A549 (cell line): ENCODE data around the gene CDK14. TPM values are rescaled to one million over a fixed set of nuclear protein-coding genes. Genes with fewer than 3 reads are reported as not detected.

ENCODE experiments used
- ATAC-seq, 2 experiments: fragments of 200-7000 bp in 1 of 2; fragments of >200 bp in 1 of 2; cut with Nextera tagmentation in 1 of 2; cut with Tn5 transposase in 1 of 2; 3 replicates each; pipeline versions ENCODE4 v1.8.0 to v1.9.1; 2018 to 2020; ENCODE audit warnings: mild to moderate bottlenecking in 1 of 2, moderate library complexity in 1 of 2
- CTCF ChIA-PET: fragments of 300-600 bp; sonication (Branson Sonifier 250); formaldehyde crosslinking; extraction: SDS; loops from one replicate; lab custom pipeline; 2021; ENCODE audit warnings: antibody characterized with exemption, inconsistent platforms; lab: Yijun Ruan, JAX
- POLR2A ChIA-PET: fragments of 350-600 bp; formaldehyde crosslinking; extraction: SDS; loops from one replicate; lab custom pipeline; 2021; ENCODE audit warnings: antibody characterized with exemption, inconsistent platforms; lab: Yijun Ruan, JAX
- DNase-seq, 2 experiments: peaks; one replicate each; pipeline versions ENCODE4 v3.0.0 to v3.0.0-alpha.2; 2011 to 2016; ENCODE audit warnings: low read depth in 1 of 2, low spot score in 1 of 2
- FAIRE-seq: peaks from 2 replicates; lab custom pipeline; 2011; peaks lifted over from hg19 to GRCh38; lab: Jason Lieb, UNC
- H3K27ac ChIP-seq, 2 experiments: fragments of >200 bp; sonication (Bioruptor Twin); formaldehyde crosslinking; 3 replicates each; pipeline ENCODE4 v1.5.1; 2016 to 2017
- H3K4me1 ChIP-seq: fragments of >200 bp; sonication (Bioruptor Twin); formaldehyde crosslinking; 3 replicates; pipeline ENCODE4 v1.6.1; 2016
- H3K4me2 ChIP-seq: fragments of >200 bp; sonication (Bioruptor Twin); formaldehyde crosslinking; 3 replicates; pipeline ENCODE4 v1.6.1; 2016
- H3K4me3 ChIP-seq: fragments of >200 bp; sonication (Bioruptor Twin); formaldehyde crosslinking; 3 replicates; pipeline ENCODE4 v1.5.1; 2016
- H3K9me3 ChIP-seq: fragments of >200 bp; sonication (Bioruptor Twin); formaldehyde crosslinking; 3 replicates; pipeline ENCODE4 v1.6.1; 2016
- EHMT2 ChIP-seq: fragments of 200-600 bp; sonication (generic); IDR thresholded peaks from 2 replicates; pipeline ENCODE4 v1.6.1; 2016; ENCODE audit warnings: antibody characterized with exemption, low read depth, mild to moderate bottlenecking, moderate library complexity
- FOSL2 ChIP-seq, 2 experiments: fragments of 450-650 bp in 1 of 2; fragments of >200 bp in 1 of 2; sonication (Bioruptor Twin) in 1 of 2; formaldehyde crosslinking; IDR thresholded peaks; 2 replicates each; pipeline versions ENCODE4 v1.5.0 to v1.6.1; 2016 to 2020; ENCODE audit warnings: mild to moderate bottlenecking in 1 of 2, moderate library complexity in 1 of 2
- FOXS1 ChIP-seq: fragments of 250-450 bp; sonication (Bioruptor Pico); IDR thresholded peaks from 2 replicates; pipeline ENCODE4 v1.5.0; 2020; ENCODE audit warnings: mild to moderate bottlenecking, moderate library complexity
- HEYL ChIP-seq: fragments of 250-450 bp; sonication (Bioruptor Pico); IDR thresholded peaks from 2 replicates; pipeline ENCODE4 v1.8.0; 2021; ENCODE audit warnings: mild to moderate bottlenecking, moderate library complexity
- JUN ChIP-seq, 2 experiments: fragments of >200 bp; sonication (Bioruptor Twin); formaldehyde crosslinking; IDR thresholded peaks; 2 replicates in 1 of 2; 3 replicates in 1 of 2; pipeline ENCODE4 v1.6.1; 2016 to 2017
- NPAS2 ChIP-seq: fragments of 250-450 bp; sonication (Bioruptor Pico); IDR thresholded peaks from 2 replicates; pipeline ENCODE4 v1.8.0; 2022; ENCODE audit warnings: mild to moderate bottlenecking, moderate library complexity, borderline replicate concordance
- NR3C1 ChIP-seq: fragments of >200 bp; sonication (Bioruptor Twin); formaldehyde crosslinking; IDR thresholded peaks from 3 replicates; pipeline ENCODE4 v1.6.1; 2017
- PHF8 ChIP-seq: fragments of 200-600 bp; sonication (generic); IDR thresholded peaks from 2 replicates; pipeline ENCODE4 v1.6.1; 2016; ENCODE audit warnings: low read depth, mild to moderate bottlenecking, antibody characterized with exemption, moderate library complexity, borderline replicate concordance
- RFX5 ChIP-seq: fragments of 450-650 bp; IDR thresholded peaks from 2 replicates; pipeline ENCODE4 v1.7.1; 2014; ENCODE audit warnings: antibody characterized with exemption, mild to moderate bottlenecking, moderate library complexity
- ZFP36 ChIP-seq: fragments of 450-650 bp; IDR thresholded peaks from 2 replicates; pipeline ENCODE4 v1.6.1; 2014; ENCODE audit warnings: borderline replicate concordance; ENCODE audit not compliant: partially characterized antibody
- ZSCAN20 ChIP-seq: fragments of 250-450 bp; sonication (Bioruptor Pico); IDR thresholded peaks from 2 replicates; pipeline ENCODE4 v1.8.0; 2022; ENCODE audit warnings: mild to moderate bottlenecking, moderate library complexity
- WGBS: methylation state at CpG from one replicate; pipeline ENCODE4 v1.1.6; 2017; ENCODE audit errors: missing lambda C conversion rate; 5-methylcytosine and 5-hydroxymethylcytosine counted together
- polyA plus RNA-seq, 4 experiments: library from polyadenylated mRNA; depleted of rRNA in 3 of 4; stranded (reverse); fragments of >200 nt; fragmentation: RNase III in 1 of 4; extraction: RNeasy Plus Mini Kit Qiagen cat#74134 plus additional on column Dnase treatment in 1 of 4; gene quantifications; 2 replicates in 3 of 4; 3 replicates in 1 of 4; pipeline ENCODE4 v1.2.3, GENCODE V29; 2011 to 2017
- TF ChIP-seq, protein P1 (sequence below): IDR thresholded peaks from 2 replicates; pipeline ENCODE4 v1.6.1; 2012; ENCODE audit warnings: low read depth, borderline replicate concordance
- TF ChIP-seq, protein P2 (sequence below): fragments of >200 bp; sonication (Bioruptor Twin); formaldehyde crosslinking; IDR thresholded peaks from 2 replicates; pipeline ENCODE4 v1.6.1; 2016
- TF ChIP-seq, protein P3 (sequence below): fragments of >200 bp; sonication (Bioruptor Twin); formaldehyde crosslinking; IDR thresholded peaks from 3 replicates; pipeline ENCODE4 v1.6.1; 2016
- TF ChIP-seq, protein P4 (sequence below): fragments of 200-600 bp; sonication (generic); IDR thresholded peaks from 2 replicates; pipeline ENCODE4 v1.6.1; 2016; ENCODE audit warnings: antibody characterized with exemption, mild to moderate bottlenecking, moderate library complexity
- TF ChIP-seq, protein P5 (sequence below): IDR thresholded peaks from 2 replicates; pipeline ENCODE4 v1.6.1; 2012
- TF ChIP-seq, protein P6 (sequence below): fragments of 250-450 bp; sonication (Bioruptor Pico); IDR thresholded peaks from 2 replicates; pipeline ENCODE4 v1.5.0; 2021; ENCODE audit warnings: mild to moderate bottlenecking, moderate library complexity, borderline replicate concordance

Gene CDK14
- polyA plus RNA-seq, 2 of the 4 experiments (the other 2 are of a cell fraction): 0.21 to 0.23 TPM

DNA sequence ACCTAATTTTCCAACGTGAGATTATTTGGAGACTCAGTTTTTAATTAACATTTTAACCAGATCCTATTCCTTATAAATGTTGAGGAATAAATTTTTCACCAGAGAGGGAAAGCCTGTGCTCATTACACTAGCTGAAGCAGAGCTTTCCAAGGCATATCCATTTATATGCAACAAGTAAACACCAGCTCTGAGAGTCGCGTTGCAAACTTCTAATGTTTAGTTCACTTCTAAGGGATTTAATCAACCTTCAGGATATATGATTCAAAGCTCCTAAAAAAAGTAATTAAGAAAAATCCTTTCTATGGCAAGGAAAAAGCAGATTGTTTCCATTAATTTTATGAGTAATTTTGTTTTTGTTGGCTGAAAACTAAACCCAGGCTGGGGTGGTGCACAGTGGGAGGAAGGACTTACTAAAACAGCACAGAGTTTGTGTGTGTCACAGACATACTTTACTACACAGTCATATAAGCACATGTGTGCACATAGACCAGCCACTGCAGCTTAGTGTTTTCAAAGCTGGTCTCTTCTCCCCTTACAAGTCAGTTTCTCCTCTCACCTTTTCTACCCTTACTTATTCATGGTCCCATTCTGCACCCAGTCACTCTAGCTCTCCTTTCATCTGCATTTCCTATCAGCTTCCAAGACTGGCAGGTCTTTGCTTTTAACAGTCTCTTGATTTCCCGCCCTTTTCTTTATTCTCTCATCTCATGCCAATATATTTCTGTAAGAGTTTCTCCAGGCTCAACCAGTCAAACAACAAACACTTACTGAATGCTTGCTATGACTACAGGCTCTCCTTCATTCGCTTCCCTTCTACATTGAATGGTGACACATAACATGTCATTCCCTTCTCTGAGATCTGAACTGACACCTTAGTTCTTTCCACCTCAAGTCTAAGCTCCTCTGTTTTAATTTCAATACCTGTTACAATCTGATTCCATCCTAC is 587.0 kb downstream of the CDK14 start:
- TF ChIP-seq, protein P1, sequence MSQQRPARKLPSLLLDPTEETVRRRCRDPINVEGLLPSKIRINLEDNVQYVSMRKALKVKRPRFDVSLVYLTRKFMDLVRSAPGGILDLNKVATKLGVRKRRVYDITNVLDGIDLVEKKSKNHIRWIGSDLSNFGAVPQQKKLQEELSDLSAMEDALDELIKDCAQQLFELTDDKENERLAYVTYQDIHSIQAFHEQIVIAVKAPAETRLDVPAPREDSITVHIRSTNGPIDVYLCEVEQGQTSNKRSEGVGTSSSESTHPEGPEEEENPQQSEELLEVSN: no peak
- TF ChIP-seq, protein P2, sequence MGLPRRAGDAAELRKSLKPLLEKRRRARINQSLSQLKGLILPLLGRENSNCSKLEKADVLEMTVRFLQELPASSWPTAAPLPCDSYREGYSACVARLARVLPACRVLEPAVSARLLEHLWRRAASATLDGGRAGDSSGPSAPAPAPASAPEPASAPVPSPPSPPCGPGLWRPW: no peak
- TF ChIP-seq EHMT2 (no peak), PHF8 (no peak), RFX5 (no peak), FOXS1 (CRISPR knock-in tag) (no peak), ZSCAN20 (CRISPR knock-in tag) (no peak), NR3C1 (no peak), FOSL2 (IDR thresholded peaks at IDR 0.05) (no peak), FOSL2 (CRISPR knock-in tag; IDR thresholded peaks at IDR 0.05) (no peak), ZFP36 (no peak), NPAS2 (CRISPR knock-in tag) (no peak), HEYL (no peak), JUN (IDR thresholded peaks at IDR 0.05) (no peak)
- TF ChIP-seq, protein P3, sequence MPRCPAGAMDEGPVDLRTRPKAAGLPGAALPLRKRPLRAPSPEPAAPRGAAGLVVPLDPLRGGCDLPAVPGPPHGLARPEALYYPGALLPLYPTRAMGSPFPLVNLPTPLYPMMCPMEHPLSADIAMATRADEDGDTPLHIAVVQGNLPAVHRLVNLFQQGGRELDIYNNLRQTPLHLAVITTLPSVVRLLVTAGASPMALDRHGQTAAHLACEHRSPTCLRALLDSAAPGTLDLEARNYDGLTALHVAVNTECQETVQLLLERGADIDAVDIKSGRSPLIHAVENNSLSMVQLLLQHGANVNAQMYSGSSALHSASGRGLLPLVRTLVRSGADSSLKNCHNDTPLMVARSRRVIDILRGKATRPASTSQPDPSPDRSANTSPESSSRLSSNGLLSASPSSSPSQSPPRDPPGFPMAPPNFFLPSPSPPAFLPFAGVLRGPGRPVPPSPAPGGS: no peak
- TF ChIP-seq, protein P4, sequence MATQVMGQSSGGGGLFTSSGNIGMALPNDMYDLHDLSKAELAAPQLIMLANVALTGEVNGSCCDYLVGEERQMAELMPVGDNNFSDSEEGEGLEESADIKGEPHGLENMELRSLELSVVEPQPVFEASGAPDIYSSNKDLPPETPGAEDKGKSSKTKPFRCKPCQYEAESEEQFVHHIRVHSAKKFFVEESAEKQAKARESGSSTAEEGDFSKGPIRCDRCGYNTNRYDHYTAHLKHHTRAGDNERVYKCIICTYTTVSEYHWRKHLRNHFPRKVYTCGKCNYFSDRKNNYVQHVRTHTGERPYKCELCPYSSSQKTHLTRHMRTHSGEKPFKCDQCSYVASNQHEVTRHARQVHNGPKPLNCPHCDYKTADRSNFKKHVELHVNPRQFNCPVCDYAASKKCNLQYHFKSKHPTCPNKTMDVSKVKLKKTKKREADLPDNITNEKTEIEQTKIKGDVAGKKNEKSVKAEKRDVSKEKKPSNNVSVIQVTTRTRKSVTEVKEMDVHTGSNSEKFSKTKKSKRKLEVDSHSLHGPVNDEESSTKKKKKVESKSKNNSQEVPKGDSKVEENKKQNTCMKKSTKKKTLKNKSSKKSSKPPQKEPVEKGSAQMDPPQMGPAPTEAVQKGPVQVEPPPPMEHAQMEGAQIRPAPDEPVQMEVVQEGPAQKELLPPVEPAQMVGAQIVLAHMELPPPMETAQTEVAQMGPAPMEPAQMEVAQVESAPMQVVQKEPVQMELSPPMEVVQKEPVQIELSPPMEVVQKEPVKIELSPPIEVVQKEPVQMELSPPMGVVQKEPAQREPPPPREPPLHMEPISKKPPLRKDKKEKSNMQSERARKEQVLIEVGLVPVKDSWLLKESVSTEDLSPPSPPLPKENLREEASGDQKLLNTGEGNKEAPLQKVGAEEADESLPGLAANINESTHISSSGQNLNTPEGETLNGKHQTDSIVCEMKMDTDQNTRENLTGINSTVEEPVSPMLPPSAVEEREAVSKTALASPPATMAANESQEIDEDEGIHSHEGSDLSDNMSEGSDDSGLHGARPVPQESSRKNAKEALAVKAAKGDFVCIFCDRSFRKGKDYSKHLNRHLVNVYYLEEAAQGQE: no peak
- TF ChIP-seq, protein P5, sequence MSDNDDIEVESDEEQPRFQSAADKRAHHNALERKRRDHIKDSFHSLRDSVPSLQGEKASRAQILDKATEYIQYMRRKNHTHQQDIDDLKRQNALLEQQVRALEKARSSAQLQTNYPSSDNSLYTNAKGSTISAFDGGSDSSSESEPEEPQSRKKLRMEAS: no peak
- TF ChIP-seq, protein P6, sequence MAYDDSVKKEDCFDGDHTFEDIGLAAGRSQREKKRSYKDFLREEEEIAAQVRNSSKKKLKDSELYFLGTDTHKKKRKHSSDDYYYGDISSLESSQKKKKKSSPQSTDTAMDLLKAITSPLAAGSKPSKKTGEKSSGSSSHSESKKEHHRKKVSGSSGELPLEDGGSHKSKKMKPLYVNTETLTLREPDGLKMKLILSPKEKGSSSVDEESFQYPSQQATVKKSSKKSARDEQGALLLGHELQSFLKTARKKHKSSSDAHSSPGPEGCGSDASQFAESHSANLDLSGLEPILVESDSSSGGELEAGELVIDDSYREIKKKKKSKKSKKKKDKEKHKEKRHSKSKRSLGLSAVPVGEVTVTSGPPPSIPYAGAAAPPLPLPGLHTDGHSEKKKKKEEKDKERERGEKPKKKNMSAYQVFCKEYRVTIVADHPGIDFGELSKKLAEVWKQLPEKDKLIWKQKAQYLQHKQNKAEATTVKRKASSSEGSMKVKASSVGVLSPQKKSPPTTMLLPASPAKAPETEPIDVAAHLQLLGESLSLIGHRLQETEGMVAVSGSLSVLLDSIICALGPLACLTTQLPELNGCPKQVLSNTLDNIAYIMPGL (CRISPR knock-in tag): no peak
- Histone ChIP-seq H3K4me2 (no peak overlapping the region), H3K27ac (no peak overlapping the region), H3K4me1 (no peaks in the 10 kb centered on the region), H3K9me3 (no peaks in the 10 kb centered on the region), H3K4me3 (no peak overlapping the region)
- WGBS: under 1% methylated on average over 4 of the region's 5 CpGs
- CTCF ChIA-PET: interaction anchor here (0.6 kb wide), 1 partner anchor 863 kb away, joined by 4 read pairs; no protein-coding TSS in a partner anchor
- no peak for ATAC-seq
- no peak for DNase-seq
- POLR2A ChIA-PET: no interaction called here
- no peak for FAIRE-seq
